Mucosa of descending colon (tissue), 3 donors: ENCODE measurements around the gene SND1. TPM values are rescaled to one million over a fixed set of nuclear protein-coding genes. Genes with fewer than 3 reads are reported as not detected.

Experiments
- ATAC-seq: fragments of 200-7000 bp; cut with Tn5 transposase; one replicate; pipeline ENCODE4 v1.9.1; 2020; ENCODE audit warnings: mild to moderate bottlenecking, moderate library complexity
- DNase-seq, 3 donors: peaks; one replicate each; pipeline ENCODE4 v3.0.0-alpha.2; 2020
- H3K36me3 ChIP-seq: fragments of 200-600 bp; one replicate; pipeline ENCODE4 v1.8.0; 2021; ENCODE audit warnings: low read depth, mild to moderate bottlenecking
- H3K4me1 ChIP-seq: fragments of 200-600 bp; one replicate; pipeline ENCODE4 v1.8.0; 2021; ENCODE audit warnings: low read depth, mild to moderate bottlenecking
- H3K4me3 ChIP-seq: fragments of 200-600 bp; one replicate; pipeline ENCODE4 v1.8.0; 2021; ENCODE audit warnings: mild to moderate bottlenecking
- H3K9me3 ChIP-seq: fragments of 200-600 bp; one replicate; pipeline ENCODE4 v1.8.0; 2021; ENCODE audit warnings: mild to moderate bottlenecking
- CTCF ChIP-seq: fragments of 200-600 bp; IDR thresholded peaks from one replicate; pipeline ENCODE4 v1.8.0; 2022; ENCODE audit warnings: antibody characterized with exemption, mild to moderate bottlenecking
- intact Hi-C, 2 donors: fragments of 100-400 bp; cut with DNase I in 1 of 2; cut with micrococcal nuclease in 1 of 2; formaldehyde crosslinking; loops; one replicate each; pipeline versions ENCODE4 v1.11.0 to v1.11.1; 2022; cut with DNase I, micrococcal nuclease
- total RNA-seq, 3 donors: library from RNA; stranded (reverse); fragmentation: NEBNext Ultra II Directional in 2 of 3; extraction: Animal tissue kit (Norgen Biotek cat#: 25700) in 2 of 3; gene quantifications; one replicate each; pipeline versions ENCODE4 v1.2.1 to v1.2.4, GENCODE V29; 2021 to 2023
- donor health status: DM: no; HTN: no; CAD: no; lungs with moderate emphysema.
- donor health status: DM: no; HTN: no; CAD: no.
- donor health status: DM: no; HTN: yes; CAD: no.

The SND1 gene
- total RNA-seq, 3 donors from 2014 or later, result 99.0 to 131 (median 106) TPM

GRCh38 chr7:127933146-127933545, 281.2 kb downstream of the SND1 start:
- ATAC-seq (no peak), DNase-seq (no peak)
- TF ChIP-seq CTCF, result no peak
- no peaks in the 10 kb centered on the region for H3K36me3 ChIP-seq
- no peak overlapping the region for H3K4me3 ChIP-seq
- peaks cover 17% of the 10 kb centered on the region for H3K4me1 ChIP-seq
- intact Hi-C loops, result no loop called here
- no peaks in the 10 kb centered on the region for H3K9me3 ChIP-seq

GRCh38 chr7:127934711-127935110, 282.7 kb downstream of the SND1 start:
- TF ChIP-seq CTCF, result no peak
- Histone ChIP-seq H3K4me1 (peaks cover 13% of the 10 kb centered on the region), H3K9me3 (no peaks in the 10 kb centered on the region), H3K36me3 (no peaks in the 10 kb centered on the region), H3K4me3 (no peak overlapping the region)
- intact Hi-C loops, result no loop called here
- DNase-seq (no peak), ATAC-seq (no peak)

- no peak for TF ChIP-seq CTCF
- DNase-seq (no peak), ATAC-seq (no peak)
- Histone ChIP-seq H3K36me3 (no peaks in the 10 kb centered on the region), H3K4me1 (peaks cover 6% of the 10 kb centered on the region), H3K4me3 (no peak overlapping the region), H3K9me3 (no peaks in the 10 kb centered on the region)
- intact Hi-C loops, result no loop called here
These were observed 283.9 kb downstream of the SND1 start for GRCh38 chr7:127935847-127936376.

- Histone ChIP-seq H3K4me1 (no peaks in the 10 kb centered on the region), H3K36me3 (no peaks in the 10 kb centered on the region), H3K9me3 (no peaks in the 10 kb centered on the region), H3K4me3 (no peak overlapping the region)
- intact Hi-C loops, result no loop called here
- DNase-seq, result peak in 1 of 3 donors; percentile 25
- TF ChIP-seq CTCF, result no peak
- peak; percentile 85 for ATAC-seq
These were observed 285.2 kb downstream of the SND1 start for GRCh38 chr7:127937066-127937680.

- intact Hi-C loops, result no loop called here
- TF ChIP-seq CTCF, result no peak
- ATAC-seq, result no peak
These were observed 286.6 kb downstream of the SND1 start for GRCh38 chr7:127938588-127938987.

More at GRCh38 chr7:127938588-127938987, 286.6 kb downstream of the SND1 start:
- Histone ChIP-seq H3K36me3 (no peaks in the 10 kb centered on the region), H3K4me1 (no peaks in the 10 kb centered on the region), H3K4me3 (no peak overlapping the region), H3K9me3 (no peaks in the 10 kb centered on the region)
- DNase-seq, result no peak
